Stimulated activated CD4-positive, alpha-beta T cell treated with anti-CD3 and anti-CD28 coated beads, Interleukin-1b, Interleukin-23, amount 100 ng/mL, for 24 hours (primary cell): ENCODE data around the gene ZSWIM3.

Experiments
- DNase-seq, 4 experiments: peaks; one replicate each; pipeline ENCODE4 v3.0.0-alpha.2; 2020; ENCODE audit warnings: low read depth in 4 of 4, low spot score in 1 of 4

ZSWIM3 gene

DNA sequence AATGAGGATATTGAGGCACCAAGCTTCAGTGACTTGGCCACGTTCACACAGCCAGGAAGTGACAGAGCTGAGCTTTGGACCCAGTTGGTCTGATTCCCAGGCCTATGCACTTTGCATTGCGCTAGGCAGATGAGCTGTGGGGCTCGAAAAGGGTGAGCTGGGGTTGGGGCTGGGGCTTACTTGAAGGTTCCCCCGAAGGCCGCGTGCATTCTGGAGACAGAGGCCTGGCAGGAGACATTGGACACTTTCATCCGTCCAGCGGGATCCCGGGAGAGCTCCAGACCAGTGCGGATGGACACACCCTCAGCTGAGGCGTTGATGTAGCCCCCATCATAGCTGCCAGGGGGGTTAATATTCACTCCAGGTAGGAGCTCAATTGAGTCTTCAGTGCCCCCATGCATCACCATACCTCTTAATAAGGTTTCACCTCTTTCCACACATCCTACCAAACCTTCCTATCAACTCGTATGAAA, 52.0 kb downstream of the ZSWIM3 start:
- no peak for DNase-seq

GRCh38 chr20:45909817-45910669, 52.6 kb downstream of the ZSWIM3 start:
- DNase-seq, result no peak

DNA sequence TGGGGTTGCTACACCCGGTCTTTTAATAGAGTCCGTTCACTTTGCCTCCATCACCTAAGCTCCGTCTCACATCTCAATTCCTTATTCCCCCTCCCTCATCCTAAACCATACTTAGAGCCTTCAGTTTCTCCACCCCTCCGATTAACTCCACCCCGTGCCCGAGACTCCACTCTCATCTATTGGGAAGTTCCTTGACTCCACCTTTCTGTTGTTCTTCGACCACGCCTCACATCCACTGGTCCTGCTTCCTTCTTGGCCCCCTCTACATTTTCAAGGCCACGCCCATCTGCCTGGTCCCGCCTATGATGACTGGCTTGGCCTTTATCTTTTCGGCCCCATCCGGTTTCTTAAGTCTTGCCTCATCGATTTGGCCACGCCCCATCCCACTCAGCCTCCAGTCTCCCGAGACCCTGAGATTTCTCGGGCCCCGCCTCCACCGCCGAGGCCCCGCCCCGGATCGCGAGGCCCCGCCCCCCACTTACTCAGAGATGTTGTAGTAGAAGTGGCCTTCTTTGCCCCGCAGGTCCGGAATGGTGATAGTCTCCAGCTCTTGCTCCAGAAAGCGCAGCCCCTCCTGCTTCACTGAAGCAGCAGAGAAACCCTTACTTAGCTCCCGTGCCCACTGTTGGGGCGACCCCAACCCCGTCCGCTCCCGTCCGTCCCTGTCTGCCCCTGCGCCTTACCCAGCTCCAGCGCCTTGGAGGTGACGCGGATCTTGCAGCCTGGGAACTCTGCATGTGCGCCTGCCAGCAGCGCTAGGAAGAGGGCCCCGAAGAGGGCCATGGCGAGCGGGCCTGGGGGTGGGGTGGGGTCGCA, 53.5 kb downstream of the ZSWIM3 start:
- peak; percentile 82 to 93 (median 86) for DNase-seq

GRCh38 chr20:45911486-45912343, 54.3 kb downstream of the ZSWIM3 start, which contains the start of gene PLTP:
Gene PLTP, minus strand, starts transcription at chr20:45912155. Its CDS starts 703 bp downstream, at chr20:45911452.
- DNase-seq, result no peak

DNA sequence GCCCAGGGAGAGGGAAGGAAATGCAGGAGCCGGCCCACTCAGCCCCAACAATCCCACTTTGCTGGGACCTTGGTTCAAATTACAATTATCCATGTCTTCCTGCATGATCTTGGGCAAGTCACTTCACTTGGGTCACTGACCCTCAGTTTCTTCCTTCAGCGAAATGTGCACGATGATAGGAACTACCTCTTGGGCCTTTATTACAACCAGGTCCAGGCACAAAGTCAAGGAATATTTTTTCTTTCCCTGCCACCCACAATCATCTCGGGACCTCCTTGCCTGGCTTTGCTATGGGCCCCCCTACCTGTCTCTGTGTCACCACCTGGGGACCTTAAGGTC, 54.9 kb downstream of the ZSWIM3 start:
- no peak for DNase-seq

DNA sequence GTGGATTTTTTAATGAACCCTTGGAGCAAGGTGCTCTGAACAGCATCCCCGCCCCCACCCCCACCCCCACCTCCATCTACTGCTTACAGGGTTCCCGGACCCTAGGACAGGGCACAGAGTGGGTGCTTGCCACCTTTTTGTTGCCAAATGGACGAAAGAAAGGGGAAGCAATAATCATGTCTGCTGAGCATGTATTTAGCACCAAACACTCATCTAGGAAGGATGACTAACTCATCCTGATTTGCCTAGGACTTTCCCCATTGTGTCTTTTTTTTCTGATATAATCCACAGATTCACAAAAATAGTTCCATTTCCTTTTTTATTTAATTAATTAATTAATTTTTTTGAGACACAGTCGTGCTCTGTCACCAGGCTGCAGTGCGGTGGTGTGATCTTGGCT, 55.7 kb downstream of the ZSWIM3 start:
- no peak for DNase-seq

- no peak for DNase-seq
Measured at GRCh38 chr20:45917790-45918141, 60.4 kb downstream of the ZSWIM3 start.

- DNase-seq, result no peak
Measured at GRCh38 chr20:45918182-45918737, 60.8 kb downstream of the ZSWIM3 start.

GRCh38 chr20:45918779-45919537, 61.5 kb downstream of the ZSWIM3 start:
- no peak for DNase-seq

DNA sequence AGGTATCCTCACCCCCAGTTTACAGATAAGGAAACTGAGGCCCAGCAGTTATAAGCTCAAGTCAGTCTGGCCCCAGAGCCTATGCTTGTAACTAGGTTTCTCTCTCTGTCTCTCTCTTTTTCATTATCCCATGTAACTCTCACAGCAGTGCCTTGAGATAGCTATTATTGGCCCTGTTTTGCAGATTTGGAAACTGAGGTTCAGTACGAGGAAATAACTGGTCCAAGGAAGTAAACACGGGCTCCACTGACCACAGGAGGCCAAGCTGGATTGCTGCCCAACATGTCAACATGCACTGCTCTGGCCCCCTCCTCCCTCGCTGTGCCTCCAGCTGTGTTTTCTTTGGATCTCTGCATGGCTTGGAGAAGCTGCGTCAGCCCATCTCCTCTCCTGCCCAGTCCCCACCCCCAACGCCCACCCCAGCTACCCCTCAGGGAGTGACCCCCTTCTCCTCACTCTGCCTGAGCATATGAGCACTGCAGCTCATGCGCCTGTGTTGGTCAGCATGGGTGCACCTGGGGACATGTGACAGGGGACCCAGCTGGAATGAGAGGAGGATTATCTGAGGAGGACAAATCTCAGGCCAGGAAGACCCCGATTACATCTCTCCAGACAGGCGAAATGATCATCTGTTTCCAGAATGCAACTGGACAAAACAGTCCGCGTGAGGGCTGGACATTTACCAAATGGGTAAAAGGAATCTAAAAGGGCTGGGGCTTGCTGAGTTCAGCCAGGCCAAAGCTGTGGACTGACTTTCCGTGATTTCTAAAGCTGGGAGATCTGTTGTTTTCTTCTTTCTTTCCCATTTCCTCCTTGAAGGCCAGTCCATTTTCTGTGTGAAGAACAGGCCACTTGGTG, 62.4 kb downstream of the ZSWIM3 start:
- no peak for DNase-seq

DNA sequence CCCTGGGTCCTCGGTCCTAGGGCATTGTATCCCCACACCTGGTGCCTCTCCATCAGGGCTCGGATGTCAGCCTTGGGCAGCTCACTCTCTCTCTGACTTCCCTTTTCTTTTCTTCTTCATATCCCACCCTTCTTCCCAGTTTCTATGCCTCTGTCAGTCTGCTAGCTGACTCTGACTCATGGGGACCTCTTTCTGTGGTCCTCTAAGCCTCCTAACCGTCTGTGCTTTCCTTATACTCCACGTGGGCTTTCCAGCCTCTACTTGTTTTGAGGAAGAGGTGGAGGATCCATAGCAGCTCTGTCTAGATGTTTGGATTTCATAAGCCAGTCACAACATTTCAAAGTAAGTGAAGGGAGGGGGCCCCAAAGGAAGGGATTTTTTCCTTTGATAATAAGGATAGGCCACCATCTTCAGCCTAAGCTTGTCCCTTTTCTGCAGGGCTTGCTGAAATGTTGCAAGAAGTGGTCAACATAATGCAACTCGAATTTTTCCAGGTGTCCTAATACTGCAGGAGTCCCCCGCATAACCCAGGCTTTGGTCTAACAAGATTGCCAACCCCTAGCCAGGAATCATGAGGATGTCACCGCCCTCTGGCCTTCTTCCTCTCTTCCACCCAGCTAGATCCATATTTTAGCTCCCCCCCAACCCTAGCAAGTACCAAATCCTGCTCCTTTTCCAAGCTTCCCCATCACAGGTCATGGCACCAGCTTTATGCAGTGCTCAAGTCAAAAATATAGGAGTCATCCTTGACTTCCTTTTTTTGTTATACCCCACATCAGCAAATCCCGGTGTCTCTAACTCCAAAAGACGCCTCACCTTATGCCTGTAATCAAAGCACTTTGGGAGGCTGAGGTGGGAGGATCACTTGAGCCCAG, 63.3 kb downstream of the ZSWIM3 start:
- DNase-seq, result no peak

- no peak for DNase-seq
Measured at GRCh38 chr20:45921337-45922189, 64.1 kb downstream of the ZSWIM3 start.

DNA sequence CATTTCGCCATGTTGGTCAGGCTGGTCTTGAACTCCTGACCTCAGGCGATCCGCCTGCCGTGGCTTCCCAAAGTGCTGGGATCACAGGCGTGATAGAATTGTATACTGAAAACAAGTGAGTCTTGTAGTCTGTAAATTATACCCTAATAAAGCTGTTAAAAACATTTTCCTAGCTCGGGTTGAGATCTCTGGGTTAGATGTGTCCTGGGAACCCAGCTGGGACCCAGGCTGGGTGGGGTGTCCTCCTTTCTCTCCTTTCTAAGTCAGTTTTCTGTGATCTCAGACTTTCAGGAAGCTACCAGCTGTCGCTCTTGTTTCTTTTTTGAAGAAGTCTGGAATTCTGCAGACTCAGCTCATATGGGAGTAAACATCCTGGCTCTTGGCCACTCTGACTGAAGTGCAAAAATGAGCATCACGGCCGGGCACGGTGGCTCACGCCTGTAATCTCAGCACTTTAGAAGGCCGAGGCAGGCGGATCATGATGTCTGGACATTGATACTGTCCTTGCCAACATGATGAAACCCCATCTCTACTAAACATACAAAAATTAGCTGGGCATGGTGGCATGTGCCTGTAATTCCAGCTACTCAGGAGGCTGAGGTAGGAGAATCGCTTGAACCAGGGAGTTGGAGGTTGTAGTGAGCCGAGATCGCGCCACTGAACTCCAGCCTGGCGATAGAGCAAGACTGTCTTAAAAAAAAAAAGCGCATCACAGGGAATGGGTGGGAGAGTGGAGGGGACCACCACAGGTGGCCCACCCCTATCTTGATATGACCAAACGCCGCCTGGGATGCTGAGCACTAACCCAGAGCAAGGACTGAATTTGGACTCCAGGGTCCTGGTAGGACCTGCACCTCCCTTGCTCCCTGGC, 67.2 kb downstream of the ZSWIM3 start:
- DNase-seq, result no peak

DNA sequence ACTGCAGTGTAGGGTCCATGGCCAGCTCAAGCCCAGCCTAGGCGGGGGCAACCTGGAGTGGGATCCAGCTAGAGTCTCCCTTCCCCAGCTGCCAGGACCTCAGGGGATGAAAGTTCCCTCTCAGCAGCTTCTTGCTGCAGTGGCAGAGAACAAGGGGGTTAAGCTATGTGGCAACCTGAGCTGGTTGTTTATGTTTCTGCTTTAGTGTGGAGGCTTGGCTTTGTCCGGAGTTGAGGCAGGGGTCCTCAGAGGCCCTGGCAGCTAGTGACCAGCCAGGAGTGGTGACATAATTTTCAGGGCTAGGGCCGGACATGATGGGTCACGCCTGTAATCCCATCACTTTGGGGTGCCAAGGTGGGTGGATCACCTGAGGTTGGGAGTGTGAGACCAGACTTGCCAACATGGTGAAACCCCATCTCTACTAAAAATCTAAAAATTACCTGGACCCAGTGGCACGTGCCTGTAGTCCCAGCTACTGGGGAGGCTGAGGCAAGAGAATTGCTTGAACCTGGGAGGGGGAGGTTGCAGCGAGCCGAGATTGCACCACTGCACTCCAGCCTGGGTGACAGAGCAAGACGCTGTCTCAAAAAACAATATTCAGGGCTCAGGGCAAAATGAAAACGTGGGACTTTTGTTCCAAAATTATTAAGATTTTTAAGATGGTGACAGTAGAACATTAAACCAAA, 68.5 kb downstream of the ZSWIM3 start:
- DNase-seq, result no peak

- DNase-seq, result no peak
Measured at GRCh38 chr20:45926731-45927070, 69.3 kb downstream of the ZSWIM3 start.
